ENCODE data around the gene GGCT.

The GGCT gene

GRCh38 chr7:30452280-30452930 lies 52.2 kb downstream of the GGCT start:
- H3K9me2 ChIP-seq (replicated peaks; ENCODE audit: low read depth, low read length), result no peaks in the 10 kb centered on the region
- no peaks in the 10 kb centered on the region for H3K79me2 ChIP-seq (ENCODE audit: insufficient read depth, low read length)
- TF ChIP-seq EZH2phosphoT487 (IDR thresholded peaks at IDR 0.05; ENCODE audit: borderline replicate concordance) (no peak), CTCF (conservative IDR thresholded peaks at IDR 0.05; ENCODE audit: low read length) (no peak)
- H3K36me3 ChIP-seq (ENCODE audit: insufficient read depth, low read length), result peaks cover 32% of the 10 kb centered on the region; the same call in 1 of the 2 replicates
- H3K4me3 ChIP-seq (ENCODE audit: low read length, poor library complexity, severe bottlenecking), result no peak overlapping the region
- peaks cover 3% of the 10 kb centered on the region for H3K4me1 ChIP-seq (ENCODE audit: insufficient read depth, low read length, poor library complexity, severe bottlenecking)
- no peaks in the 10 kb centered on the region for H3K9me3 ChIP-seq (ENCODE audit: insufficient read depth, low read depth, low read length)
- no peaks in the 10 kb centered on the region for H3K27me3 ChIP-seq (ENCODE audit: insufficient read depth, low read length, poor library complexity, severe bottlenecking)
- no peaks in the 10 kb centered on the region for H3F3A ChIP-seq (ENCODE audit: low read depth)
- H4K20me1 ChIP-seq (ENCODE audit: insufficient read depth, low read length, poor library complexity, severe bottlenecking), result no peaks in the 10 kb centered on the region
- no peak overlapping the region for H3K4me2 ChIP-seq (ENCODE audit: low read depth, low read length, poor library complexity, severe bottlenecking)
- no peak overlapping the region for H3K9ac ChIP-seq (ENCODE audit: low read depth, low read length, poor library complexity, severe bottlenecking)
- H2AFZ ChIP-seq (ENCODE audit: low read length), result no peak overlapping the region

- Histone ChIP-seq H2AFZ (ENCODE audit: low read length) (no peak overlapping the region), H3K9me2 (replicated peaks; ENCODE audit: low read depth, low read length) (no peaks in the 10 kb centered on the region), H3K4me1 (ENCODE audit: insufficient read depth, low read length, poor library complexity, severe bottlenecking) (peaks cover 3% of the 10 kb centered on the region), H3K27me3 (ENCODE audit: insufficient read depth, low read length, poor library complexity, severe bottlenecking) (no peaks in the 10 kb centered on the region), H3K36me3 (ENCODE audit: insufficient read depth, low read length) (peaks cover 30% of the 10 kb centered on the region; the same call in 1 of the 2 replicates), H3K9ac (ENCODE audit: low read depth, low read length, poor library complexity, severe bottlenecking) (no peak overlapping the region), H3K9me3 (ENCODE audit: insufficient read depth, low read depth, low read length) (no peaks in the 10 kb centered on the region), H4K20me1 (ENCODE audit: insufficient read depth, low read length, poor library complexity, severe bottlenecking) (no peaks in the 10 kb centered on the region), H3K4me2 (ENCODE audit: low read depth, low read length, poor library complexity, severe bottlenecking) (no peak overlapping the region), H3K4me3 (ENCODE audit: low read length, poor library complexity, severe bottlenecking) (no peak overlapping the region), H3F3A (ENCODE audit: low read depth) (no peaks in the 10 kb centered on the region), H3K79me2 (ENCODE audit: insufficient read depth, low read length) (no peaks in the 10 kb centered on the region)
- no peak for TF ChIP-seq CTCF (conservative IDR thresholded peaks at IDR 0.05; ENCODE audit: low read length)
- TF ChIP-seq EZH2phosphoT487 (IDR thresholded peaks at IDR 0.05; ENCODE audit: borderline replicate concordance), result no peak
Measured at GRCh38 chr7:30451539-30452279, 52.9 kb downstream of the GGCT start.

GRCh38 chr7:30450983-30451497 lies 53.6 kb downstream of the GGCT start:
- H3F3A ChIP-seq (ENCODE audit: low read depth), result no peaks in the 10 kb centered on the region
- H3K9me2 ChIP-seq (replicated peaks; ENCODE audit: low read depth, low read length), result no peaks in the 10 kb centered on the region
- H4K20me1 ChIP-seq (ENCODE audit: insufficient read depth, low read length, poor library complexity, severe bottlenecking), result no peaks in the 10 kb centered on the region
- H3K27me3 ChIP-seq (ENCODE audit: insufficient read depth, low read length, poor library complexity, severe bottlenecking), result no peaks in the 10 kb centered on the region
- no peak overlapping the region for H3K9ac ChIP-seq (ENCODE audit: low read depth, low read length, poor library complexity, severe bottlenecking)
- no peak for TF ChIP-seq CTCF (conservative IDR thresholded peaks at IDR 0.05; ENCODE audit: low read length)
- TF ChIP-seq EZH2phosphoT487 (IDR thresholded peaks at IDR 0.05; ENCODE audit: borderline replicate concordance), result no peak
- H2AFZ ChIP-seq (ENCODE audit: low read length), result no peak overlapping the region
- peaks cover 3% of the 10 kb centered on the region for H3K4me1 ChIP-seq (ENCODE audit: insufficient read depth, low read length, poor library complexity, severe bottlenecking)
- no peak overlapping the region for H3K4me3 ChIP-seq (ENCODE audit: low read length, poor library complexity, severe bottlenecking)
- no peaks in the 10 kb centered on the region for H3K79me2 ChIP-seq (ENCODE audit: insufficient read depth, low read length)
- H3K36me3 ChIP-seq (ENCODE audit: insufficient read depth, low read length), result peaks cover 24% of the 10 kb centered on the region; the same call in 1 of the 2 replicates
- no peaks in the 10 kb centered on the region for H3K9me3 ChIP-seq (ENCODE audit: insufficient read depth, low read depth, low read length)
- H3K4me2 ChIP-seq (ENCODE audit: low read depth, low read length, poor library complexity, severe bottlenecking), result no peak overlapping the region

All from Loucy (cell line).